NCI-H2171 (cell line): ENCODE measurements around the gene PRPF19.

Experiments used
- DNase-seq: peaks from one replicate; lab custom pipeline; 2025; lab: John Stamatoyannopoulos, UW

PRPF19 gene

DNA sequence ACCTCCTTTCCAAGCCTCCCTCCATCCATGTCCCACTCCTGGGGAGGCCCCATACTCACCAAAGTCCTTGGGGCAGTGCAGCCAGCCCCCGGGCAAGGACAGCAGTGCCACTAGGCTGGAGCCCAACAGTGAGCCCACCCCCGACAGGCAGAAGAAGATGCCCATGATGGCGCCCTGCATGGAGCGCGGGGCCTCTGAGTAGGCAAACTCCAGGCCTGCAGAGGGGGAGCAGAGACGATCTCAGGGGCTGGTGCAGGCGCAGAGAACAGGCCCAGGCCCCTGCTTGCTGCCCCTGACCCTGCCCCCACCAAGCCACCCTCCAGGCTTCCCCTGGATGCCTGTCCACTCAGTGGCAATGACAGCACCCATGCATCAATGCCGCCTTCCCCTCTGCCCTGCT is 31.4 kb upstream of the PRPF19 start:
- DNase-seq: no peak

DNA sequence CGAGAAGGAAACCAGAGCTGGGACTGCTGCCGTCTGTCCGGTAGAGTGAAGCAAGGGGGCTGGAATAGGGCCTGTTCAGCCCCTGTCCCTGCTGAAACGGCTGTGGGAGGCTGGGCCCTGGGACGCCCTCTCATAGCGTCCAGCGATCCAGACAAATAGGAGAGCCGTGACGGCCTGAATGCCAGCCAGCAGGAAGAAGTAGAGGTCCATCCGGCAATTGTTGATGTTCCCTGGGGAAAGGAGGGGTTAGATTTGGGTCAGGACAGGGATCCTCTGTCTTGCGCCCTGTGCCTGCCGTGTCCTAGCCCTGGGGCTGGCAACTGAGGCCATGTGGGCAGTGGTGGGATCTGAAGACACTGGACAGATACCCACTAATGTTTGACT is 30.8 kb upstream of the PRPF19 start:
- DNase-seq: no peak

DNA sequence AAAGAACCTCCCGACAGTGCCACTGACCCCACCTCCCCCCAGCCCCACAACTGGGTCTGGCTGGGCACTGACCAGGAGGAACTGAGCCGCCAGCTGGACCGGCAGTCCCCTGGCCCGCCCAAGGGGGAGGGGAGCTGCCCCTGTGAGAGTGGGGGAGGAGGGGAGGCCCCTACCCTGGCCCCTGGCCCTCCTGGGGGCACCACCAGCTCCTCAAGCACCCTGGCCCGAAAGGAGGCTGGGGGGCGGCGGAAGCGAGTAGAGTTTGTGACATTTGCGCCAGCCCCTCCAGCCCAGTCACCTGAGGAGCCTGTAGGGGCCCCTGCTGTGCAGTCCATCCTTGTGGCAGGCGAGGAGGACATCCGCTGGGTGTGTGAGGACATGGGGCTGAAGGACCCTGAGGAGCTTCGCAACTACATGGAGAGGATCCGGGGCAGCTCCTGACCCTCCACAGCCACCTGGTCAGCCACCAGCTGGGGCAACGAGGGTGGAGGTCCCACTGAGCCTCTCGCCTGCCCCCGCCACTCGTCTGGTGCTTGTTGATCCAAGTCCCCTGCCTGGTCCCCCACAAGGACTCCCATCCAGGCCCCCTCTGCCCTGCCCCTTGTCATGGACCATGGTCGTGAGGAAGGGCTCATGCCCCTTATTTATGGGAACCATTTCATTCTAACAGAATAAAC is 30.2 kb upstream of the PRPF19 start:
- no peak for DNase-seq

DNA sequence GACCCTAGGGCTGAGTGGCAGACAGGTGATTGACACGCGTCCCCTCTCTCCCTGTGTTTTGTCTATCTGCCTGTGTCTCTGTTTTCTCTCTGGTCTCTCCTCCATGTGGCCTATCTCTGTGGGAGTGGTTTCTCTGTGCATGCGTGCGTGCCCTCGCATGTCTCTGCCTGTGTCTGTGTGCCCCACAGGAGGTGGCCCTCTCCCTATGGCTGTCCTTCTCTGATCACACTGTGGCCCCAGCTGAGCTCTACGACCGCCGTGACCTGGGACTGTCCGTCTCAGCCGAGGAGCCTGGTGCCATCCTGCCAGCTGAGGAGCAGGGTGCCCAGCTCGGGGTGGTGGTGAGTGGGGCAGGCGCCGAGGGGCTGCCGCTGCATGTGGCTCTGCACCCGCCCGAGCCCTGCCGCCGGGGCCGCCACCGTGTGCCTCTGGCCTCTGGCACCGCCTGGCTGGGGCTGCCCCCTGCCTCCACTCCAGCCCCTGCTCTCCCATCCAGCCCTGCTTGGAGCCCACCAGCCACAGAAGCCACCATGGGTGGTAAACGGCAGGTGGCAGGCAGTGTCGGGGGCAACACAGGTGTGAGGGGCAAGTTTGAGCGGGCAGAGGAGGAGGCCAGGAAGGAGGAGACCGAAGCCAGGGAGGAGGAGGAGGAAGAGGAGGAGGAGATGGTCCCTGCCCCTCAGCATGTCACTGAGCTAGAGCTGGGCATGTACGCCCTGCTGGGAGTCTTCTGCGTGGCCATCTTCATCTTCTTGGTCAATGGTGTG is 29.5 kb upstream of the PRPF19 start:
- no peak for DNase-seq

DNA sequence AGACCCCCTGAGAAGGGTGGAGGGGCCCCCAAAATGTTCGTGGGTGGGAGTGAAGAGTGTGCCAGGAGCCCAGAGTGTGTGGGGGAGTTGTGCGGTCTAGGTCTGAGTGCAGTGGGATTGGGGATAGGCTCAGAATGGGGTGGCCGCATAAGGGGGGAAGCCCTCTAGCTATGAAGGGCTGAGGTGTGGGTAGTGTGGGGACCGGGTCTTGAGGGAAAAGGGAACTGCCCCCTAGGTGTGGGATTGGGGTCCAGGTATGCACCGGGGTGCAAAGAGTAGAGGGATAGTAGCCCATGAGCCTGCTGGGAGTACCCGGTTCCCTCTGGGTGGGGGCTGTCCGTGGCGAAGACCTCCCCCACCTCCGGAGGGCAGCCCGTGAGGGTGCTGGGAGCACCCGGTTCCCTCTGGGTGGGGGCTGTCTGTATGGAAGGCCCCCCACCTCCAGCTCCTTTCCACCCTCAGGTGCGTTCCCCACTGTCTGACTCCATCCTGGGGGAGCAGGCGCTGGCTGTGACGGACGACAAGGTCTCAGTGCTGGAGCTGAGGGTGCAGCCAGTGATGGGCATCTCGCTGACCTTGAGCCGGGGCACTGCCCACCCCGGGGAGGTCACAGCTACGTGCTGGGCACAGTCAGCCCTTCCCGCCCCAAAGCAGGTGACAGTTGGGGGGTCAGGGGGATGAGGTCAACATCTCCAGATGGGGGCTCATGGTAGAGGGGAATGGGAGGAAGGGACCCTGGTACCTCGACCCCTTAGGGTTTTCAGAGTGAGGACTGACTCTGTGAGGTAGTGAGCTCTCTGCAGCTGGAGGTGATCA is 28.6 kb upstream of the PRPF19 start:
- no peak for DNase-seq

DNA sequence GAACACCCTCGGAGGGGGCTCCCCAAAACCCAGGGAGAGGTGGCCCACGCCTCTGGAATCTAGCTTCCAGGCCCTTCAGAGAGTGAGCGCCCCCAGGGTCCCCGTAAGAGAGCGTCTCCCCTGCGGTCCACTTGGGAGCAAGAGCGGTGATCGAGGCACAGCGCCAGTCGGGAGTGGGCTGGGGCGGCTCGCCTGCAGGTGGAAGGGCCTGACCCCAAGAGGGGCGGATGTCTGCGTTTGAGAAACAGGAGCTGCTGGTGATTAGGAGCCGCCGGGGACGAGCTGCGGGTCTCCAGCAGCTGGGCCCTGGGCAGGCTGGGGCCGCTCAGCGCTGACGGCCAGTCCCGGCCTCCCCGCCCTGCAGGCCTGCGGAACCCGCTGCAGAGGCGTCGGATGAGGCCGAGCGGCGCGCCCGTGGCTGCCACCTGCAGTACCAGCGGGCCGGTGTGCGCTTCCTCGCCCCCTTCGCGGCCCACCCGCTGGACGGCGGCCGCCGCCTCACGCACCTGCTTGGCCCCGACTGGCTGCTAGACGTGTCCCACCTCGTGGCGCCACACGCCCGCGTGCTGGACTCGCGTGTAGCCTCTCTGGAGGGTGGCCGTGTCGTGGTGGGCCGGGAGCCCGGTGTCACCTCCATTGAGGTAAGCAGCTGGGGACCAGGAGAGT is 27.9 kb upstream of the PRPF19 start:
- no peak for DNase-seq

DNA sequence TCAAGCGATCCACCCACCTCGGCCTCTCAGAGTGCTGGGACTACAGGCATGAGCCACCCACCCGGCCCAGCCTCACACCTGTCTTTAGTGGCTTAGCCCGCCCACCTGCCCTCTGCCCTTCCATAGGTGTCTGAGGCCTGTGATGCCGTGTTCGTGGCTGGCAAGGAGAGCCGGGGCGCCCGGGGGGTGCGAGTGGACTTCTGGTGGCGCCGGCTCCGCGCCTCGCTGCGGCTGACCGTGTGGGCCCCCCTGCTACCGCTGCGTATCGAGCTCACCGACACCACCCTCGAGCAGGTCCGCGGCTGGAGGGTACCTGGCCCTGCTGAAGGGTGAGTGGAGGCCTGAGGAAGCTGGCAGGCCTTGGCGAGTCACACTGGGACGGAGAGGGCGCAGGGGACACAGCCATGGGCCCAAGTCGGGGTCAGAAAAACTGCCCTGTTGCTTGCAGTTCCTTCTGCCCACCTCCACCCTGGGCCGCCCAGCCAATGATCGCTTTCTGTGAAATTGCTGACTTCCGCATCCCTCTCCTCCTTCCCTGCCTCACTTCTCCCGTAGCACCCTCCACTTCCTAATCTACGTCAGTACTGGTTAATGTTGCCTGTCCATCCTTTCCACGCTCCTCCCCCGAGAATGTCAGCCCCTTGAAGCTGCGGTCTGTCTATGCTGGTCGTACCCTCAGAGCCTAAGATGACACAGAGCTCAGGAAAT is 27.2 kb upstream of the PRPF19 start:
- no peak for DNase-seq

DNA sequence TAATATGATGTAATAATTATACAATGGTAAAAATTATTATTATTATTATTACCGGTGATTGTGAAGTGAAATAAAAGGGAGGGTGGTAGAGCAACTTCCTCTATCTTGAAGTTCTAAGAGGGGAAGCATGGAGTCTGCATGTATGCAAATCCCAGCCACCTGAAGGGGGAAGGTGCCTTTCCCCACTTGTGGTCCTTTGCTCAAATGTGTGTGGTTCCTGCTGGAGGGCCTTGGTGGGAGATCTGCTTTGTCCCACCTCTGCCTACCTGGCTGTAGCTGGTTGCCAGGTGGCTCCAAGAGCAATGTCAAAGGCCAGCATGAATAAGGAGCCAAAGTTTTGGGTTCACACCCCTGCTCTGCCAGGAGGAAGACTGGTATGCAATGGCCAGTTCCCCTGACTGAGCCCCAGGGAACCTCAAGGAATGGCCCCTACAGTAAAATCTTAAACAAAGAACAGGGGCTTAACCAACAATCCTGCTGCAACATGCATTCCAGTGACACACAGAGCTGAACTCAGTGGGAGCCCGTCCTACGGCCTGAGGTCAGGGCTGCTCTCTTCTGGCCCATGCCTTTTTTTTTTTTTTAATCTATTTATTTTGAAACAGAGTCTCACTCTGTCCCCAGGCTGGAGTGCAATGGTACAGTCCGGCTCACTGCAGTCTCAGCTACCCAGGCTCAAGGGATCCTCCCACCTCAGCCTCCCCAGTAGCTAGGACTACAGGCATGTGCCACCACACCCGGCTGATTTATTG is 26.4 kb upstream of the PRPF19 start:
- no peak for DNase-seq

DNA sequence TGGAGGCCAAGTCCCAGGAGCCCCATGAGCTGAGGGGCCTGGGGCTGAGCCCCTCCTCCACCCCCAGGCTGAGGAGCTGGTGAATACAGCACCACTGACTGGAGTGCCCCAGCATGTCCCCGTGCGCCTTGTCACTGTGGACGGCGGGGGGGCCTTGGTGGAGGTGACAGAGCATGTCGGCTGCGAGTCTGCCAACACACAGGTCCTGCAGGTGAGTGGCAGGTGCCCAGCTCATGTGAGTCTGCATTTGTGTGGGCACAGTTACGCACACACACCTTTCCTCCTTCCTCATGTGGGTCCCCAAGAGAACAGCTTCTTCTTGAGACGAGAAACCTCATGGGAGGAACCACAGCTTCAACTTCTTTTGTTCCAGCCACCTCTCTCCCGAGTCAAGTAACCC is 25.5 kb upstream of the PRPF19 start:
- DNase-seq: no peak

DNA sequence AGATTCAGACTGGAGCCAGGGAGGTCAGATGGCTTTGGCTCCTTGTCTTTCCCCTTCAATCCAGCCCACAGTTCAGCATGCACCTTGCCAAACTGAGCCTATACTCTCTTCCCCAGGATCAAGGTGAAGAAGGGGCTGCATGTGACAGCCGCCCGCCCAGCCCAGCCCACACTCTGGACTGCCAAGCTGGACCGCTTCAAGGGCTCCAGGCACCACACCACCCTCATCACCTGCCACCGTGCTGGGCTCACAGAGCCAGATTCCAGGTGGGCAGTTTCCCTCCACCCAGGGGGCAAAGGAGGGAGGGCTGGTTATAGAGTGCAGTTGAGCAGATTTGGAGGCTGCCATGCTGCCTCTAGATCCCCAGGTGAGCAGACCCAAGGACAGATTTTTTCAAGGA is 24.0 kb upstream of the PRPF19 start:
- no peak for DNase-seq

DNA sequence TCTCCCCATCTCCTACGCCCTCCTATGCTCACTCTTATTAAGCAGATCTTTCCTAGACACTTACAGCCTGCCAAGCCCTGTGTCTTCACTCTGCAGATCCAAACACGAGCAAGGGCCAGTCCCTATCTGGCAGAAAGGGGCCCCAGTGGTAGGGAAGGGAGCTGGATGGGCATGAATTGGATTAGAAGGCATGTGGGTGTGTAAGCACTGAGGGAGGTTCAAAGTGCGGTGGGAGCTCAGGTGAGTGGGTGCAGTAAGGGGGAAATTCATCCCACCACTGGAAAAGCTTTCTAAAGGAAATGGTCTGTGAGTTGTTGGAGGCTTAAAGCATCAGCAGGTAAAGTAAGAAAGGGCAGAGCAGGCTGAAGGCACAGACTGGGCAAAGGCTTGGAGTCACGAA is 23.4 kb upstream of the PRPF19 start:
- DNase-seq: no peak

DNA sequence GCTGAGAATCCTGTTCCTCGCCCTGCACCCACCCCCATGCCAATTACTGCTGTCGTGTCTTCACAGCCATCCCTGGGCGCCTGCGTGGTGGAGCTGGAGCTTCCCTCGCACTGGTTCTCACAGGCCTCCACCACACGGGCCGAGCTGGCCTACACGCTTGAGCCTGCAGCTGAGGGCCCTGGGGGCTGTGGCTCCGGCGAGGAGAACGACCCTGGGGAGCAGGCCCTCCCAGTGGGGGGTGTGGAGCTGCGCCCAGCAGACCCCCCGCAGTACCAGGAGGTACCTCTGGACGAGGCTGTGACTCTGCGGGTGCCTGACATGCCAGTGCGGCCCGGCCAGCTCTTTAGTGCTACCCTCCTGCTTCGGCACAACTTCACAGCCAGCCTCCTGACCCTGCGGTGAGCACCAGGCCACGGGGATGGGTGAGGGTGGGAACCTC is 22.2 kb upstream of the PRPF19 start:
- no peak for DNase-seq

DNA sequence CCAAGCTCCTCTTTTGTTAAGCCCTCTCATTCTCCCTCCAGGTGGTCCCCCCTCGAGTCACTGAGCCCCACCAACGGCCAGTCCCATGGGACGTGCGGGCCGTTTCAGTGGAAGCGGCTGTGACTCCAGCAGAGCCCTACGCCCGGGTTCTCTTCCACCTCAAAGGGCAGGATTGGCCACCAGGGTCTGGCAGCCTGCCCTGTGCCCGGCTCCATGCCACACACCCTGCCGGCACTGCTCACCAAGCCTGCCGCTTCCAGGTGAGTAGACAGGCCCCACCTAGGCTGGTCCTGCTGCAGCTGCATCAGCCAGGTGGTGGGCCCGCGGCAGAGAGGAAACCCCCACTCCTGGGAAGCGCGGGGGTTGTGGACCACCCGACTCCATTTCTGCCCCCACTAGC is 21.2 kb upstream of the PRPF19 start:
- DNase-seq: no peak

DNA sequence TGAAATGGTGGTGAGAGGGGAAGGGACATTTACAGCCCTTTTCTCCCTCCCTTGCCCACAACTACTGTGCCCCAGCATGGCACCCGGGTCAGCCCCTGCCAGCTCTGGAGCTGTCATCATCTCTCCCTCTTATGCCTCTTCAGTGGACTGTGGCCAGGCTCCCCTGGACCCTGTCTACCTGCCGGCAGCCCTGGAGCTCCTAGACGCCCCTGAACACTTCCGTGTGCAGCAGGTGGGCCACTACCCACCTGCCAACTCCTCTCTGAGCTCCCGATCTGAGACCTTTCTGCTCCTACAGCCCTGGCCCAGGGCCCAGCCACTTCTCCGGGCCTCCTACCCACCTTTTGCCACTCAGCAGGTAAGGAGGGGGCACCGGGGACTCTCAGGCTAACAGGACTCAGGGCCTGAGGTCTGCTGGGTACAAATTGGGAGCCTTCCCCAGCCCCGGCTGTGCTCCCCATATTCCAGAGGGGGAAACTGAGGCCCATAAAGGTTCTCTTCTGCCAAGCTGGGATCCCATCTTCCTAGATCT is 20.7 kb upstream of the PRPF19 start:
- DNase-seq: no peak

DNA sequence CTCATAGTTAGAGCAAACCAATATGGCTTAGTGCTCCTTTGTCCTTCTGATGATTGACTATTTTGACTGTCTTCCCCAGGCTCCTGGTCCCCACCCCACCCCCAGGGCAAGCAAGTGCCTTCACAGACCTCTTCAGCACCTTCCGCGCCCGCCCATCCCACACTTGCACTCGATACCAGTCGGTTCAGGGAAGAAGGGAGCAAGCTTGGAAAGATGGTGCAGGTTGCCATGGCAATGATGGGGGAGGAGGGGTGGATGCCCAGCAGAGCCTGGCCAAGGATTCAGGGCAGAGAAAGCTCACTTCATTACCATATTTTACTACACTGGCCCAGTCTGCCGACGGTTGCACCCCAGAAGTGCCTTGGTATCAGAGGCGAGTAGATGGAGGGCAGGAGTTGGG is 20.1 kb upstream of the PRPF19 start:
- DNase-seq: no peak

DNA sequence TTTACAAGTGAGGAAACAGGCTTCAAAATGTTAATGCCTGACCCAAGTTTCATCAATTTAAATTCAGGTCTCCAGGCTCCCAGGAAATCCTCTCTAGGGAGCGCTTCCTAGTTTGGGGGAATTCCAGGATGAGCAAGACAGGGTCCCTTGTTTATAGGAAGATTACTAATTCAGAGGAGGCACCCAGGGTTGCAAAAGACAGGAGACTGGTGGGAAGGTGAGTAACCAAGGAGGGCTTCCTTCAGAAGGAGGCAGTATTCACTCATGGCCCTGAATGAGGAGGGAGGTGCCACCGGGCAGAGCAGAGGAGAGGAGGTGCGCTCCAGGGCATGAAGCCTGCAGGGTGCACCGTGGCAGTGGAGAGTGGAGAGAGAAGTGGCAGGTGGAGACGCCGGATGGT is 19.5 kb upstream of the PRPF19 start:
- DNase-seq: no peak

DNA sequence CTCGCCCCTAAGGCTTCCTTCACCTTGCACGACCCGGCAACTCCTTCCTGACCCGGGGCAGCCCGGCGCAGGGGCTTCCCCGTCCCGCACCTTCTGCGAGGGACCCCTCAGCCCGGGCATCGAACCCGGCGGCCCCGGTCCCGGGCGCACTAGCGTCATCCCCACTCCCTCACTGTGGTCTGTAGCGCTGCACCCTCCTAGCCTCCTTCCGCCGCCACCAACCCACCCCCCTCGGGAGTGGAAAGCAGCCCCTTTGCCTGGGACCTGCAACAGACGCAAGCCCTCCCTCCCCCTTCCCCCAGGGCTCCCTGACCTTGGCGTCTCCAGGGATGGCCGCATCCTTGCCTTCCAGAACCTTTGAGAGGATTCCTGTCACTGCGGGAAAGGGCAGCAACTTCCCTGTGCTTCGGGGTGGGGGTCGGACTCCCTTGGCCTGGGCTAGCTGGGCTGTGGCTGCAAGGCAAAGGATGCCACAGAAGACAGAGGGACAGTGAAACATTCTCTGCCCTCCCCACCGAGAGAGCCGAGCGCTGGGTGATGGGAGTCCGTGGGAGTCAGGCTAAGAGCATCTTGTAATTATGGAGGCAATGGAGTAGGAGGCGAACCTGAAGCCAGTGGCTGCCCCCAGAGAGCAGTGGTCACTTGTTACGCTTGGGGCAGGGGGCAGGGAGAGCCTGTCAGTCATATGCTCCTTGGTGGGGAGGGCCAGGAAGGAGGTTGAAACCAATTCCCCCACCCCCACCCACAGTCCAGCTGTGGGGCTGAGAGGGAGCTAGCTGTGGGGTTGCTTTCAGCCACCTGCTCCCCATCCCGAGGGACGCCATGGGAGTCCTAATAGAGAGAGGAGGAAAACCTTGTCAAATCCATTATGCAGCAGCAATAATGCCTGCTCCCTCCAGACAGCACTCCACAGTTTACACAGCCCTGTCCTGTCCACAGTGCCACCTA is 18.8 kb upstream of the PRPF19 start:
- DNase-seq: peak; percentile 61

DNA sequence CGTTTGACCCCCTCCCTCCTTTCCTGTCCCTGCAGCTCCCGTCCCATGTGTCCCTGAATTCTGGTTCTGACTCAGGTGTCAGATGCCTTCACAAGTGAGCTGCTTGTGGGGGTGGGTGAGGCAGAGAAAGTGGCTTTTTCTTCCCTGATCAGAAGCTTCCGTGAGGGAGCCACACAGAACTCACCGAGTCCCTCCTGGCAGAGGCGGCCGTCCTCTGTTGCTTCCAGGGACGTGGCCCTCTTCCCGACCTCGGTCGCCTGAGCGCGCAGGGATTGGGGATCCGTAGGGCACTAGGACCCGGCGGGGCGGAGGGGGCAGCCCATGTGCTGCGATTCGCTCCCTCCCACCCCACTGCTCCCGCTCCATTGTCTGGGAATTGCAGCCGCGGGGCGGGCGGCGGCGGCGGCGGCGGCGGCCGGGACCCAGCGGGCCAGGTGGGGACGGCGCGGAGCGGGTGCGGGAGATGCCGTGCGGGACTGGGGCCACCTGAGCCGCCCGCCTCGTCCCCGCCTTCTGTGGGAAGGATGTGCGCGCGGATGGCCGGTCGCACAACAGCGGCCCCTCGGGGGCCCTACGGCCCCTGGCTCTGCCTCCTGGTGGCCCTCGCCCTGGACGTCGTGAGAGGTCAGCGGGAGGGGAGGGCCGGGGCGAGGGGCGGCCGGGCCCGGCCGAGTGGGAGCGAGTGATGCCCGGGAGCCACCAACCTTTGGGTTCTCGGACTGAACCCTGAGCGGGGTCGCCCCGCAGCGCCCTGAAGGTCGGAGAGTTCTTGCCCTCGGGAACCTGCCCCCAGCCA is 17.9 kb upstream of the PRPF19 start, which contains the start of gene TMEM132A:
TMEM132A (plus strand) TSS at position 351 of the 796 bp plus-strand sequence; CDS start at position 525, 174 bp downstream.
- DNase-seq: peak; percentile 82

DNA sequence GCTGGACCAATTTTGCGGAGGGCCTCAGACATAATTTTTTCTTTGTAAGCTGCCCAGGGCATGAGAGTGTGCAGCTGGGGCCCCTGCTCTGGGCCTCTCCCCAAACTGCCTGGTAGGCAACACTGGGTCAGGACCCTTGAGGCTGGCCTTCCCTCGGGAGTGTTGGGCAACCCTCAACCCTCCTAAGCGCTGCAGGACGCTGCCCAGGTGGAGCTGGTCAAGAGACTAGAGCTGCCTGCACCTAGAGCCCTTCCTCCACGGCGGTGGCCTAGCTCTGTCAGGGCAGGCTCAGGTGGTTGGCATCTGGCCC is 17.4 kb upstream of the PRPF19 start:
- no peak for DNase-seq
